ENCODE results near the gene CGB5.

- TF ChIP-seq TAF1 (IDR thresholded peaks at IDR 0.05; ENCODE audit: low read depth) (no peak), RAD21 (IDR thresholded peaks at IDR 0.05; ENCODE audit: low read depth) (no peak), CREB1 (IDR thresholded peaks at IDR 0.05; ENCODE audit: low read depth) (no peak), YY1 (IDR thresholded peaks at IDR 0.05; ENCODE audit: low read depth) (no peak), MAX (IDR thresholded peaks at IDR 0.05) (no peak), NFIC (IDR thresholded peaks at IDR 0.05) (no peak), REST (IDR thresholded peaks at IDR 0.05; ENCODE audit: low read depth) (no peak), CEBPB (IDR thresholded peaks at IDR 0.05) (no peak), USF1 (IDR thresholded peaks at IDR 0.05) (no peak), EGR1 (IDR thresholded peaks at IDR 0.05) (no peak), EP300 (IDR thresholded peaks at IDR 0.05; ENCODE audit: borderline replicate concordance) (no peak), TEAD4 (IDR thresholded peaks at IDR 0.05) (no peak), ZBTB7A (IDR thresholded peaks at IDR 0.05; ENCODE audit: low read depth) (no peak)
These were observed 17.8 kb downstream of the CGB5 start for GRCh38 chr19:49061445-49061844.
